ENCODE results near the gene P3H2.
"Not testable (repeated sequence)": the region's sequence is repeated elsewhere in the genome, so short reads cannot be mapped to it uniquely, and the experiment has no call there.

- TF ChIP-seq, protein P1, sequence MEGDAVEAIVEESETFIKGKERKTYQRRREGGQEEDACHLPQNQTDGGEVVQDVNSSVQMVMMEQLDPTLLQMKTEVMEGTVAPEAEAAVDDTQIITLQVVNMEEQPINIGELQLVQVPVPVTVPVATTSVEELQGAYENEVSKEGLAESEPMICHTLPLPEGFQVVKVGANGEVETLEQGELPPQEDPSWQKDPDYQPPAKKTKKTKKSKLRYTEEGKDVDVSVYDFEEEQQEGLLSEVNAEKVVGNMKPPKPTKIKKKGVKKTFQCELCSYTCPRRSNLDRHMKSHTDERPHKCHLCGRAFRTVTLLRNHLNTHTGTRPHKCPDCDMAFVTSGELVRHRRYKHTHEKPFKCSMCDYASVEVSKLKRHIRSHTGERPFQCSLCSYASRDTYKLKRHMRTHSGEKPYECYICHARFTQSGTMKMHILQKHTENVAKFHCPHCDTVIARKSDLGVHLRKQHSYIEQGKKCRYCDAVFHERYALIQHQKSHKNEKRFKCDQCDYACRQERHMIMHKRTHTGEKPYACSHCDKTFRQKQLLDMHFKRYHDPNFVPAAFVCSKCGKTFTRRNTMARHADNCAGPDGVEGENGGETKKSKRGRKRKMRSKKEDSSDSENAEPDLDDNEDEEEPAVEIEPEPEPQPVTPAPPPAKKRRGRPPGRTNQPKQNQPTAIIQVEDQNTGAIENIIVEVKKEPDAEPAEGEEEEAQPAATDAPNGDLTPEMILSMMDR (conservative IDR thresholded peaks at IDR 0.05; ENCODE audit: low read length) = not testable (repeated sequence)
- not testable (repeated sequence) for TF ChIP-seq EZH2phosphoT487 (IDR thresholded peaks at IDR 0.05; ENCODE audit: borderline replicate concordance)
Measured at GRCh38 chr3:190079173-190079572, 41.5 kb downstream of the P3H2 start.
